HCT116 (cell line): Measurements from ENCODE around the gene DNMT3A.

Experiments used
- CEBPB ChIP-seq: IDR thresholded peaks from 2 replicates; pipeline ENCODE4 v1.6.1; 2012; ENCODE audit warnings: low read depth
- JUND ChIP-seq: IDR thresholded peaks from 2 replicates; pipeline ENCODE4 v1.6.1; 2012
- POLR2A ChIP-seq: IDR thresholded peaks from 2 replicates; pipeline ENCODE4 v1.7.0; 2011; ENCODE audit warnings: borderline replicate concordance; ENCODE audit not compliant: insufficient read depth, insufficient read length; ENCODE audit errors: extremely low read depth
- POLR2AphosphoS5 ChIP-seq: IDR thresholded peaks from 2 replicates; pipeline ENCODE4 v1.6.1; 2011; ENCODE audit warnings: mild to moderate bottlenecking, low read depth, low read length, moderate library complexity
- RAD21 ChIP-seq: IDR thresholded peaks from 2 replicates; pipeline ENCODE4 v1.6.1; 2012; ENCODE audit warnings: low read depth, mild to moderate bottlenecking
- SIN3A ChIP-seq: IDR thresholded peaks from 2 replicates; pipeline ENCODE4 v1.6.1; 2012; ENCODE audit warnings: low read depth
- SP1 ChIP-seq: IDR thresholded peaks from 2 replicates; pipeline ENCODE4 v1.6.1; 2012; ENCODE audit warnings: low read depth
- YY1 ChIP-seq: IDR thresholded peaks from 2 replicates; pipeline ENCODE4 v1.6.1; 2011; ENCODE audit warnings: low read length, low read depth, moderate library complexity, mild to moderate bottlenecking; ENCODE audit not compliant: insufficient replicate concordance; ENCODE audit errors: extremely low read depth
- TF ChIP-seq, protein P1 (sequence below), 3 experiments: fragments of 200-600 bp in 1 of 3; sonication (generic) in 1 of 3; IDR thresholded peaks in 2 of 3; conservative IDR thresholded peaks in 1 of 3; 2 replicates each; pipeline ENCODE4 v1.5.1; 2012 to 2017; ENCODE audit warnings: low read depth in 2 of 3, low read length in 2 of 3, antibody characterized with exemption in 1 of 3, borderline replicate concordance in 1 of 3, control low read depth in 1 of 3, mild to moderate bottlenecking in 1 of 3, mixed read lengths in 1 of 3, mixed run types in 1 of 3, moderate library complexity in 1 of 3; ENCODE audit not compliant: insufficient read depth in 1 of 3
- TF ChIP-seq, protein P2 (sequence below): IDR thresholded peaks from 2 replicates; pipeline ENCODE4 v1.6.1; 2012

GRCh38 chr2:25273985-25274535 is 67.7 kb downstream of the DNMT3A start:
- TF ChIP-seq POLR2AphosphoS5, result no peak
- TF ChIP-seq, protein P1, sequence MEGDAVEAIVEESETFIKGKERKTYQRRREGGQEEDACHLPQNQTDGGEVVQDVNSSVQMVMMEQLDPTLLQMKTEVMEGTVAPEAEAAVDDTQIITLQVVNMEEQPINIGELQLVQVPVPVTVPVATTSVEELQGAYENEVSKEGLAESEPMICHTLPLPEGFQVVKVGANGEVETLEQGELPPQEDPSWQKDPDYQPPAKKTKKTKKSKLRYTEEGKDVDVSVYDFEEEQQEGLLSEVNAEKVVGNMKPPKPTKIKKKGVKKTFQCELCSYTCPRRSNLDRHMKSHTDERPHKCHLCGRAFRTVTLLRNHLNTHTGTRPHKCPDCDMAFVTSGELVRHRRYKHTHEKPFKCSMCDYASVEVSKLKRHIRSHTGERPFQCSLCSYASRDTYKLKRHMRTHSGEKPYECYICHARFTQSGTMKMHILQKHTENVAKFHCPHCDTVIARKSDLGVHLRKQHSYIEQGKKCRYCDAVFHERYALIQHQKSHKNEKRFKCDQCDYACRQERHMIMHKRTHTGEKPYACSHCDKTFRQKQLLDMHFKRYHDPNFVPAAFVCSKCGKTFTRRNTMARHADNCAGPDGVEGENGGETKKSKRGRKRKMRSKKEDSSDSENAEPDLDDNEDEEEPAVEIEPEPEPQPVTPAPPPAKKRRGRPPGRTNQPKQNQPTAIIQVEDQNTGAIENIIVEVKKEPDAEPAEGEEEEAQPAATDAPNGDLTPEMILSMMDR (IDR thresholded peaks at IDR 0.05 in 2 of 3, conservative IDR thresholded peaks at IDR 0.05 in 1 of 3; ENCODE audit: borderline replicate concordance in 1 of 3, insufficient read depth in 1 of 3, low read depth in 2 of 3, low read length in 2 of 3), result no peak
- no peak for TF ChIP-seq POLR2A
- TF ChIP-seq, protein P2, sequence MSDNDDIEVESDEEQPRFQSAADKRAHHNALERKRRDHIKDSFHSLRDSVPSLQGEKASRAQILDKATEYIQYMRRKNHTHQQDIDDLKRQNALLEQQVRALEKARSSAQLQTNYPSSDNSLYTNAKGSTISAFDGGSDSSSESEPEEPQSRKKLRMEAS, result no peak
- no peak for TF ChIP-seq JUND
- TF ChIP-seq RAD21, result no peak
- no peak for TF ChIP-seq CEBPB
- no peak for TF ChIP-seq SIN3A
- no peak for TF ChIP-seq YY1
- no peak for TF ChIP-seq SP1
